Measurements from ENCODE around the gene TCTN2. TPM values are rescaled to one million over a fixed set of nuclear protein-coding genes. Genes with fewer than 3 reads are reported as not detected.

Gene TCTN2
- total RNA-seq, 1 experiment from 2014 or later: 14.7 TPM

DNA sequence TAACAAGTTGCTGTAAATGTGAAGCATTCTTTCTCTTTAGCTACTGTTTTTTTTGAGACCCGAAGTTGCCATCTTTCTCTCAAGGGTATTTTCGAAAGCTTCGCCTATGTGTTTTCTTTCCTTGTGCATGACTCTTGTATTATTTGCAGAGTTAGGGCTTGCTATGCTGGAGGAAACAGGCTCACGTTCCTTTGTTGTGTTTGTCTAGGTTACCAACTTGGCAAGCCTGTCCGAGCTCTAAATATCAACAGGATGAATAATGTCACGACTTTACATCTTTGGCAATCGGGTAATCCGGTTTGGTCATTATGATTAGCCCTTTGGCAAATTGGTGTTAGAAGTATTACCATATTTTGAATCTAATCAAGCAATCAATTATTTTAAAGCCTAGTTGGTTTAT lies 25.3 kb downstream of the TCTN2 start:
- Histone ChIP-seq H3K4me3 (ENCODE audit: low read depth in 2 of 2, low read length in 2 of 2) (no peak overlapping the region), H3K4me1 (ENCODE audit: control insufficient read depth, insufficient read depth, low read length) (no peaks in the 10 kb centered on the region), H3K27me3 (ENCODE audit: control insufficient read depth, insufficient read depth, low read length) (no peaks in the 10 kb centered on the region), H3K27ac (ENCODE audit: low read length) (no peak overlapping the region), H3K36me3 (ENCODE audit: control insufficient read depth, insufficient read depth, low read length) (peaks cover 3% of the 10 kb centered on the region; the same call in 1 of the 2 replicates), H3K9me3 (ENCODE audit: control insufficient read depth, insufficient read depth, low read depth, low read length) (no peaks in the 10 kb centered on the region)
- no TSS peak for BruUV-seq (replicated peaks)
- in situ Hi-C loops (cut with HindIII; ENCODE audit: low pct_unique_long_range_greater_than_20kb, low sequenced_read_pairs) (no loop called here), intact Hi-C loops (cut with micrococcal nuclease; ENCODE audit: unreplicated experiment) (no loop called here)
- ATAC-seq (no peak), DNase-seq (ENCODE audit: low read depth, low spot score) (no peak)
- TF ChIP-seq TCF7L2 (IDR thresholded peaks at IDR 0.05; ENCODE audit: low read depth, low read length) (no peak), POLR2AphosphoS5 (IDR thresholded peaks at IDR 0.05; ENCODE audit: low read depth, low read length) (no peak), SIN3A (IDR thresholded peaks at IDR 0.05; ENCODE audit: borderline replicate concordance, insufficient read depth, low read depth, low read length) (no peak), REST (IDR thresholded peaks at IDR 0.05; ENCODE audit: insufficient read depth in 1 of 2, low read depth in 2 of 2, low read length in 1 of 2) (no peak)
- TF ChIP-seq, protein P1, sequence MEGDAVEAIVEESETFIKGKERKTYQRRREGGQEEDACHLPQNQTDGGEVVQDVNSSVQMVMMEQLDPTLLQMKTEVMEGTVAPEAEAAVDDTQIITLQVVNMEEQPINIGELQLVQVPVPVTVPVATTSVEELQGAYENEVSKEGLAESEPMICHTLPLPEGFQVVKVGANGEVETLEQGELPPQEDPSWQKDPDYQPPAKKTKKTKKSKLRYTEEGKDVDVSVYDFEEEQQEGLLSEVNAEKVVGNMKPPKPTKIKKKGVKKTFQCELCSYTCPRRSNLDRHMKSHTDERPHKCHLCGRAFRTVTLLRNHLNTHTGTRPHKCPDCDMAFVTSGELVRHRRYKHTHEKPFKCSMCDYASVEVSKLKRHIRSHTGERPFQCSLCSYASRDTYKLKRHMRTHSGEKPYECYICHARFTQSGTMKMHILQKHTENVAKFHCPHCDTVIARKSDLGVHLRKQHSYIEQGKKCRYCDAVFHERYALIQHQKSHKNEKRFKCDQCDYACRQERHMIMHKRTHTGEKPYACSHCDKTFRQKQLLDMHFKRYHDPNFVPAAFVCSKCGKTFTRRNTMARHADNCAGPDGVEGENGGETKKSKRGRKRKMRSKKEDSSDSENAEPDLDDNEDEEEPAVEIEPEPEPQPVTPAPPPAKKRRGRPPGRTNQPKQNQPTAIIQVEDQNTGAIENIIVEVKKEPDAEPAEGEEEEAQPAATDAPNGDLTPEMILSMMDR (IDR thresholded peaks at IDR 0.05): no peak
- POLR2A ChIA-PET: interaction anchor here (1.4 kb wide), 1 partner anchor 16 kb away, joined by 4 read pairs; the partner anchor contains the start of gene ATP6V0A2
- CTCF ChIA-PET: no interaction called here

- DNase-seq (ENCODE audit: low read depth, low spot score) (no peak), ATAC-seq (no peak)
- Histone ChIP-seq H3K36me3 (ENCODE audit: control insufficient read depth, insufficient read depth, low read length) (peaks cover 3% of the 10 kb centered on the region; the same call in 1 of the 2 replicates), H3K27ac (ENCODE audit: low read length) (no peak overlapping the region), H3K27me3 (ENCODE audit: control insufficient read depth, insufficient read depth, low read length) (no peaks in the 10 kb centered on the region), H3K4me1 (ENCODE audit: control insufficient read depth, insufficient read depth, low read length) (no peaks in the 10 kb centered on the region), H3K9me3 (ENCODE audit: control insufficient read depth, insufficient read depth, low read depth, low read length) (no peaks in the 10 kb centered on the region), H3K4me3 (ENCODE audit: low read depth in 2 of 2, low read length in 2 of 2) (no peak overlapping the region)
- CTCF ChIA-PET: no interaction called here
- BruUV-seq (replicated peaks): no TSS peak
- in situ Hi-C loops (cut with HindIII; ENCODE audit: low pct_unique_long_range_greater_than_20kb, low sequenced_read_pairs): no loop called here
- intact Hi-C loops (cut with micrococcal nuclease; ENCODE audit: unreplicated experiment): no loop called here
- TF ChIP-seq TCF7L2 (IDR thresholded peaks at IDR 0.05; ENCODE audit: low read depth, low read length) (no peak), POLR2AphosphoS5 (IDR thresholded peaks at IDR 0.05; ENCODE audit: low read depth, low read length) (no peak), REST (IDR thresholded peaks at IDR 0.05; ENCODE audit: insufficient read depth in 1 of 2, low read depth in 2 of 2, low read length in 1 of 2) (no peak), SIN3A (IDR thresholded peaks at IDR 0.05; ENCODE audit: borderline replicate concordance, insufficient read depth, low read depth, low read length) (no peak)
- TF ChIP-seq, protein P1 (IDR thresholded peaks at IDR 0.05): no peak
- POLR2A ChIA-PET: interaction anchor here (1.4 kb wide), 1 partner anchor 16 kb away, joined by 4 read pairs; the partner anchor contains the start of gene ATP6V0A2
Measured at GRCh38 chr12:123696646-123697045, 25.7 kb downstream of the TCTN2 start.
